Right atrium auricular region (tissue), 2 donors: ENCODE measurements around the gene ARMC9. TPM values are rescaled to one million over a fixed set of nuclear protein-coding genes. Genes with fewer than 3 reads are reported as not detected.

ENCODE experiments used
- DNase-seq: peaks from one replicate; pipeline ENCODE4 v3.0.0-alpha.2; 2019; ENCODE audit warnings: low spot score
- H3K27ac ChIP-seq, 2 donors: fragments of 200-600 bp; sonication (generic); 1 replicate in 1 of 2; 2 replicates in 1 of 2; pipeline ENCODE4 v1.5.1; 2016 to 2019
- H3K27me3 ChIP-seq, 2 donors: fragments of 200-600 bp; sonication (generic); one replicate each; pipeline versions ENCODE4 v1.5.1 to v1.6.0; 2017 to 2019
- H3K36me3 ChIP-seq: fragments of 200-600 bp; sonication (generic); one replicate; pipeline ENCODE4 v1.5.1; 2016
- H3K4me1 ChIP-seq, 2 donors: fragments of 200-600 bp; sonication (generic); one replicate each; pipeline versions ENCODE4 v1.5.1 to v1.6.0; 2017 to 2019
- H3K4me3 ChIP-seq, 2 donors: fragments of 200-600 bp; sonication (generic); 1 replicate in 1 of 2; 2 replicates in 1 of 2; pipeline ENCODE4 v1.5.1; 2017 to 2019; ENCODE audit warnings: mild to moderate bottlenecking in 1 of 2, moderate library complexity in 1 of 2
- H3K9me3 ChIP-seq, 2 donors: fragments of 200-600 bp; sonication (generic); one replicate each; pipeline ENCODE4 v1.5.1; 2019
- total RNA-seq, 2 donors: library from RNA; depleted of rRNA; stranded (reverse); fragments of >200 nt; gene quantifications; one replicate each; pipeline ENCODE4 v1.1.0, GENCODE V29; 2016
- TF ChIP-seq, protein P1 (sequence below), 2 donors: fragments of 200-600 bp; sonication (generic); IDR thresholded peaks; one replicate each; pipeline ENCODE4 v1.5.1; 2019; ENCODE audit warnings: antibody characterized with exemption in 2 of 2

Gene ARMC9
- total RNA-seq, 2 donors from 2014 or later = 2.0 to 2.9 TPM

- no peaks in the 10 kb centered on the region for H3K9me3 ChIP-seq
- H3K4me1 ChIP-seq = peaks cover 0 to 16% of the 10 kb centered on the region in 2 donors
- DNase-seq = no peak
- H3K36me3 ChIP-seq = no peaks in the 10 kb centered on the region
- H3K27ac ChIP-seq = no peak overlapping the region
- no peak overlapping the region for H3K4me3 ChIP-seq
- H3K27me3 ChIP-seq = peaks cover 0 to 3% of the 10 kb centered on the region in 2 donors
- TF ChIP-seq, protein P1, sequence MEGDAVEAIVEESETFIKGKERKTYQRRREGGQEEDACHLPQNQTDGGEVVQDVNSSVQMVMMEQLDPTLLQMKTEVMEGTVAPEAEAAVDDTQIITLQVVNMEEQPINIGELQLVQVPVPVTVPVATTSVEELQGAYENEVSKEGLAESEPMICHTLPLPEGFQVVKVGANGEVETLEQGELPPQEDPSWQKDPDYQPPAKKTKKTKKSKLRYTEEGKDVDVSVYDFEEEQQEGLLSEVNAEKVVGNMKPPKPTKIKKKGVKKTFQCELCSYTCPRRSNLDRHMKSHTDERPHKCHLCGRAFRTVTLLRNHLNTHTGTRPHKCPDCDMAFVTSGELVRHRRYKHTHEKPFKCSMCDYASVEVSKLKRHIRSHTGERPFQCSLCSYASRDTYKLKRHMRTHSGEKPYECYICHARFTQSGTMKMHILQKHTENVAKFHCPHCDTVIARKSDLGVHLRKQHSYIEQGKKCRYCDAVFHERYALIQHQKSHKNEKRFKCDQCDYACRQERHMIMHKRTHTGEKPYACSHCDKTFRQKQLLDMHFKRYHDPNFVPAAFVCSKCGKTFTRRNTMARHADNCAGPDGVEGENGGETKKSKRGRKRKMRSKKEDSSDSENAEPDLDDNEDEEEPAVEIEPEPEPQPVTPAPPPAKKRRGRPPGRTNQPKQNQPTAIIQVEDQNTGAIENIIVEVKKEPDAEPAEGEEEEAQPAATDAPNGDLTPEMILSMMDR (IDR thresholded peaks at IDR 0.05) = peak in 1 of 2 donors; percentile 29
Observed at GRCh38 chr2:231394211-231395141, 196.0 kb downstream of the ARMC9 start.

DNA sequence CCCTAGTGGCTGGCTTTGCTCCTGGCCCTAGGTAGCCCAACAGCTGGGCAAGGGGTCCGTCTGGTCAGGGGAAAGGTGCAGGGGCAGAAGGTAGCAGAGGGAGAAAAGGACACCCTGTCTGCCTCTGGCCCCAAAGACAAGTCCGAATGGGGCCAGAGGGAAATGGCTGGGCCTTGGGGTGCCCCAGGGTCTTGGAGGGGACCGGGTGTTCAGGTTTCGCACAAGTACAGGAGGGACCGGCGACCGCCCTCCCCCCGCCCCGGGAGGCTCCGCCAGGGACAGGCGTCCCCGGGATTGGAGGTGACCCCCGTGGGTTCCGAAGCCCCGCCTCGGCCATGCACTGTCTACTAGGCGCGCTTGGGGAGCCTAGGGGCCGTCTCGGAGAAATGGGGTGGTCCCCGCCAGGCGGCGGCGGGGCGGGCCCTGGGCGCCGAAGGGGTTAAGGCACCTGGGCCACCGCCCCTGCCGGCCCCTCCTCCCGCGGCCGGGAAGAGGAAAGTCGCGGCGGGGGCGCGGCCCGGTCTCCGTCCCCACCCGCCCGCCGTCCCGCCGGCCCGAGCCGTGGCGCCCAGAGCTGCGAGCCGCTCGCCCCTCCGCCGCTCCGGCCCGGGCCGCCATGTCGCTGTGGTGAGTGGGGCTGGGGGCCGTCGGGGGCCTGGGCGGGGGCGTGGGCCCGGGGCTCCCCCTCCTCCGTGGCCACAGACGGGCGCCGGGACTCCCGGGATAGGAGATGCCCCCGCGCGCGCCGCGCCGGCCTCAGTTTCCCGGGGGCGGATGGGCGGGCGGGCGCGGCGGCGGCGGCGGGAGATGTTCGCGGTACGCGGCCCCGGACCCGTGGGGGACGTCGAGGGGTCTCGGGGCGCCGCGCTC lies 197.0 kb downstream of the ARMC9 start, which contains the start of gene B3GNT7:
Gene B3GNT7 (plus strand): TSS at position 523 of the 870 bp plus-strand sequence. CDS start 94 bp downstream, at position 617.
- Histone ChIP-seq H3K4me3 (peak within 1 kb of the TSS; percentile 40 to 58), H3K27me3 (peaks cover 0 to 3% of the 10 kb centered on the region in 2 donors), H3K27ac (peak within 1 kb of the TSS in 1 of 2 donors; percentile 35), H3K4me1 (peaks cover 0 to 25% of the 10 kb centered on the region in 2 donors), H3K36me3 (no peaks in the 10 kb centered on the region), H3K9me3 (no peaks in the 10 kb centered on the region)
- DNase-seq = no peak
- TF ChIP-seq, protein P1 (IDR thresholded peaks at IDR 0.05) = no peak

- Histone ChIP-seq H3K27ac (peak overlapping the region in 1 of 2 donors; percentile 35), H3K9me3 (no peaks in the 10 kb centered on the region), H3K27me3 (peaks cover 0 to 3% of the 10 kb centered on the region in 2 donors), H3K4me1 (peaks cover 0 to 27% of the 10 kb centered on the region in 2 donors), H3K4me3 (peak overlapping the region; percentile 40 to 58), H3K36me3 (no peaks in the 10 kb centered on the region)
- DNase-seq = no peak
- TF ChIP-seq, protein P1 (IDR thresholded peaks at IDR 0.05) = no peak
Observed at GRCh38 chr2:231396058-231396821, 197.8 kb downstream of the ARMC9 start.

DNA sequence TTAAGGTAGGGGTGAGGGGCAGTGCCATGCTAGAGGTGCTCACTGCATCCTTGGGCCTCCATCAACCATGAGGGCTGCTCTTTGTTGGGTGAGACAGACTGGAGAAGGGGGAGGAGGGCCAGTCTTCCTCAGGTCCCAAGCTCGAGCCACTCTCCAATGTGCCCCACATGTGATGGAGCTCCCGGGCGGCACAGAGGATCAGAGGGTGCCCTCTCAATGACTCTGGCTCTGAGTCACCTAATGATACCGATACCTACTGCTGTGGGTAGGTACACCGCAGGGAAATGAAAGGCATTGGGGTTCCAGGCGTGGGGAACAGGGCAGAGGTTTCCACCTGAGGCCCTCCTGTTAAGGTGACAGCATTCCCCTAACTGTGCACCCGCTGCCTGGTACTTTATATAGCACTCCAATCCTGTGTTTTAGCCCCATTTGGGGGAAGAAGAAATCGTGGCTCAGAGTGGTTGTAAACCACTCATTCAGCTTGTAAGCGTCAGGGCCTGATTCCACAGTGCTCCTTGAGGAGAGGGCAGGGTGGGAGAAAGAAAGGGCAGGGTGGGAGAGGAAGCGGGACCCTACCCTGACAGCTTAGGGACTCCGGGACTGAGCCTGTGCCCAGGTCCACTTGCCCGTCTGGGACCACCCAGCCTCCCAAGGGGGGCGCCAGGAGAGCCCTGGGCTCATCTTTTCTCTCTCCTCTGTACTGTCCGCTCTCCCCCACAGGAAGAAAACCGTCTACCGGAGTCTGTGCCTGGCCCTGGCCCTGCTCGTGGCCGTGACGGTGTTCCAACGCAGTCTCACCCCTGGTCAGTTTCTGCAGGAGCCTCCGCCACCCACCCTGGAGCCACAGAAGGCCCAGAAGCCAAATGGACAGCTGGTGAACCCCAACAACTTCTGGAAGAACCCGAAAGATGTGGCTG lies 198.8 kb downstream of the ARMC9 start:
- DNase-seq = no peak
- Histone ChIP-seq H3K27me3 (peaks cover 0 to 3% of the 10 kb centered on the region in 2 donors), H3K9me3 (no peaks in the 10 kb centered on the region), H3K27ac (no peak overlapping the region), H3K4me1 (peaks cover 0 to 27% of the 10 kb centered on the region in 2 donors), H3K36me3 (no peaks in the 10 kb centered on the region), H3K4me3 (peak overlapping the region in 1 of 2 donors; percentile 58)
- TF ChIP-seq, protein P1 (IDR thresholded peaks at IDR 0.05) = no peak
